MCF 10A (cell line): ENCODE results near the gene APC2. TPM values are rescaled to one million over a fixed set of nuclear protein-coding genes. Genes with fewer than 3 reads are reported as not detected.
A peak's percentile ranks its signal among the peaks of the same experiment; 100 is the strongest.

Experiments
- BruUV-seq: library from RNA; stranded (reverse); fragments of 400-500 nt; replicated peaks from 2 replicates; lab custom pipeline; 2021; lab: Mats Ljungman, UMichigan
- CTCF ChIA-PET: fragments of 300-600 bp; sonication (Branson Sonifier 250); formaldehyde crosslinking; extraction: SDS; loops from one replicate; lab custom pipeline; 2021; ENCODE audit warnings: antibody characterized with exemption, inconsistent platforms; lab: Yijun Ruan, JAX
- POLR2A ChIA-PET: fragments of 300-600, 350-650 bp; sonication (Branson Sonifier 250); formaldehyde crosslinking; extraction: SDS; loops from one replicate; lab custom pipeline; 2020; ENCODE audit warnings: antibody characterized with exemption, inconsistent platforms; lab: Yijun Ruan, JAX
- DNase-seq: peaks from one replicate; pipeline ENCODE4 v3.0.0-alpha.2; 2018; ENCODE audit not compliant: unreplicated experiment
- H3K27ac Mint-ChIP-seq: one replicate; pipeline ENCODE4 v1.8.0; 2022; ENCODE audit warnings: mild to moderate bottlenecking, low read depth, mixed read lengths; ENCODE audit not compliant: unreplicated experiment
- H3K27me3 Mint-ChIP-seq: one replicate; pipeline ENCODE4 v1.8.0; 2022; ENCODE audit warnings: mixed read lengths; ENCODE audit not compliant: insufficient read depth, unreplicated experiment
- H3K36me3 Mint-ChIP-seq: one replicate; pipeline ENCODE4 v1.8.0; 2022; ENCODE audit warnings: mild to moderate bottlenecking, moderate library complexity, mixed read lengths; ENCODE audit not compliant: insufficient read depth, unreplicated experiment
- H3K4me1 Mint-ChIP-seq: one replicate; pipeline ENCODE4 v1.8.0; 2022; ENCODE audit warnings: mixed read lengths; ENCODE audit not compliant: insufficient read depth, unreplicated experiment
- H3K4me3 Mint-ChIP-seq: one replicate; pipeline ENCODE4 v1.8.0; 2022; ENCODE audit warnings: mild to moderate bottlenecking, moderate library complexity, mixed read lengths; ENCODE audit not compliant: unreplicated experiment
- H3K9me3 Mint-ChIP-seq: one replicate; pipeline ENCODE4 v1.8.0; 2022; ENCODE audit warnings: mixed read lengths; ENCODE audit not compliant: unreplicated experiment
- intact Hi-C: fragments of 100-400 bp; cut with micrococcal nuclease; formaldehyde crosslinking; loops from 2 replicates; pipeline ENCODE4 v1.14.1; 2022
- total RNA-seq: library from RNA; stranded (reverse); gene quantifications from 2 replicates; pipeline ENCODE4 v1.2.3, GENCODE V29; 2022
- TF ChIP-seq, protein P1 (sequence below): fragments of 200-600 bp; IDR thresholded peaks from one replicate; pipeline ENCODE4 v1.8.0; 2022; ENCODE audit warnings: antibody characterized with exemption, mild to moderate bottlenecking; ENCODE audit not compliant: unreplicated experiment

Gene APC2
- total RNA-seq, 1 experiment from 2014 or later: 0.23 TPM

DNA sequence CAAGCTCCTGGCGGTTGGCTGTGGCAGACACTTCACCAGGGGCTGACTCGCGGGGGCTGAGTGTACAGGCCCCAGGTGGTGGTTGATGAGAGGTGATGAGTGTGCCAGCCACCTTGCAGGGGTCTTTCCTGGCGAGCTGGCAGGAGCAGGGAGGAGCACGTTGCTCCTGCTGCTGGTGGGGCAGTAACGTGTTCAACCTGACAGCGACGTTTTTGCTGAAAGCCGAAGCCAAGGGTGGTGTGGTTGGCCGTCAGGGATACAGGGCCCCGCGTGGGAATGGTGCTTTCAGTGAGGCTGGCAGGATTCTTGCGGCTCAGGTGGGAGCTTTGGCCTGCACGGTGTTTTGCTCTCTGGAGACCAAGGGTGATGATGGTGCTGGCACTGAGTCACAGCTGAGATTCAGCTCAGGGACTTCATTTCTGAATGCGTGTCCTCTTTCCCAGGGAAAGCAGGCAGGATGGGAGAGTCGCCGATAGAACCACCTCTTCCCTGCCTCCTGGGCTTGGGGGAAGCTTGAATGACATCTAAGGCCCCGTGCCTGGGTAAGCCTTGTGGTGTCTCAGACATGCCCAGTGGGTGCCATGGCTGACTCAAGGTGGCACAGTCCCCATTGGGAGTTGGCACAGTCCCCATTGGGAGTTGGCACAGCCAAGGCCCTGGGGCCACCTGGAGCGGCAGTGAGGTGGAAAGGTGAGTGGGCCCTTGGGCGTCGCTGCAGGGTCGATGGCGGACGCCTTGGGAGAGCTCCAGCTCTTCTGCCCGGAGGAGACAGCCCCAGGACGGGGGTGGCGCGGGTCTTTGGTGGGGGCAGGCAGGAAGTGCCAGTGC lies 33.7 kb upstream of the APC2 start:
- H3K27me3 Mint-ChIP-seq: no peaks in the 10 kb centered on the region
- intact Hi-C loops: no loop called here
- ChIA-PET CTCF (interaction anchor here (0.6 to 1.0 kb wide), 3 partner anchors 14 to 235 kb away, joined by 3 to 4 read pairs (median 4); no protein-coding TSS in a partner anchor), POLR2A (interaction anchor here (1.0 to 1.1 kb wide), 2 partner anchors 13 to 16 kb away, joined by 3 to 5 read pairs; no protein-coding TSS in a partner anchor)
- peaks cover 16% of the 10 kb centered on the region for H3K4me1 Mint-ChIP-seq
- no peaks in the 10 kb centered on the region for H3K9me3 Mint-ChIP-seq
- H3K4me3 Mint-ChIP-seq: peak overlapping the region; percentile 57
- no peak for DNase-seq
- peak overlapping the region; percentile 90 for H3K27ac Mint-ChIP-seq
- TF ChIP-seq, protein P1, sequence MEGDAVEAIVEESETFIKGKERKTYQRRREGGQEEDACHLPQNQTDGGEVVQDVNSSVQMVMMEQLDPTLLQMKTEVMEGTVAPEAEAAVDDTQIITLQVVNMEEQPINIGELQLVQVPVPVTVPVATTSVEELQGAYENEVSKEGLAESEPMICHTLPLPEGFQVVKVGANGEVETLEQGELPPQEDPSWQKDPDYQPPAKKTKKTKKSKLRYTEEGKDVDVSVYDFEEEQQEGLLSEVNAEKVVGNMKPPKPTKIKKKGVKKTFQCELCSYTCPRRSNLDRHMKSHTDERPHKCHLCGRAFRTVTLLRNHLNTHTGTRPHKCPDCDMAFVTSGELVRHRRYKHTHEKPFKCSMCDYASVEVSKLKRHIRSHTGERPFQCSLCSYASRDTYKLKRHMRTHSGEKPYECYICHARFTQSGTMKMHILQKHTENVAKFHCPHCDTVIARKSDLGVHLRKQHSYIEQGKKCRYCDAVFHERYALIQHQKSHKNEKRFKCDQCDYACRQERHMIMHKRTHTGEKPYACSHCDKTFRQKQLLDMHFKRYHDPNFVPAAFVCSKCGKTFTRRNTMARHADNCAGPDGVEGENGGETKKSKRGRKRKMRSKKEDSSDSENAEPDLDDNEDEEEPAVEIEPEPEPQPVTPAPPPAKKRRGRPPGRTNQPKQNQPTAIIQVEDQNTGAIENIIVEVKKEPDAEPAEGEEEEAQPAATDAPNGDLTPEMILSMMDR: no peak
- H3K36me3 Mint-ChIP-seq: peaks cover 71% of the 10 kb centered on the region
- no TSS peak for BruUV-seq

DNA sequence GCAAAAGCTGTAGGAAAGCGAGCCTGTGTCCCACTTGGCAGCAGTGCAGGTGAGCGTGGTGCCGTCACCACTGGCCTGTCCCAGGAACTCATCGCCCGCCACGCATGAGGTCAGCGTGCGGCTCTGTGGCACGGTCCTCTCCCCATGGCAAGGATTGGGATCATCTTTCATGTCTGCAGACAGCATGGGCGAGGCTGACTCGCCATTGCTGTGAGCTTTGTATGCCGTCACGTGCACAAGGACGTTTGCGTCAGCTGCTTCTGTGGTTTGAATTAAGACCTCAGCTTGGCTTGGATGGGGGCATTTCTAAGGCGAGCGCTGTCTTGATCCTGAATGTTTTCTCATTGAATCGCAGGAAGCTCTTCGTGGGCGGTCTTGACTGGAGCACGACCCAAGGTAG lies 32.8 kb upstream of the APC2 start:
- ChIA-PET CTCF (interaction anchor here (1.0 to 1.1 kb wide), 2 partner anchors 20 to 27 kb away, joined by 3 to 5 read pairs; no protein-coding TSS in a partner anchor), POLR2A (interaction anchor here (0.6 to 2.1 kb wide), 4 partner anchors 12 to 400 kb away, joined by 3 to 5 read pairs (median 4); no protein-coding TSS in a partner anchor)
- Mint-ChIP-seq H3K4me3 (no peak overlapping the region), H3K27me3 (no peaks in the 10 kb centered on the region), H3K4me1 (peaks cover 16% of the 10 kb centered on the region), H3K27ac (peak overlapping the region; percentile 30), H3K36me3 (peaks cover 71% of the 10 kb centered on the region), H3K9me3 (no peaks in the 10 kb centered on the region)
- TF ChIP-seq, protein P1: no peak
- DNase-seq: no peak
- intact Hi-C loops: no loop called here
- no TSS peak for BruUV-seq

DNA sequence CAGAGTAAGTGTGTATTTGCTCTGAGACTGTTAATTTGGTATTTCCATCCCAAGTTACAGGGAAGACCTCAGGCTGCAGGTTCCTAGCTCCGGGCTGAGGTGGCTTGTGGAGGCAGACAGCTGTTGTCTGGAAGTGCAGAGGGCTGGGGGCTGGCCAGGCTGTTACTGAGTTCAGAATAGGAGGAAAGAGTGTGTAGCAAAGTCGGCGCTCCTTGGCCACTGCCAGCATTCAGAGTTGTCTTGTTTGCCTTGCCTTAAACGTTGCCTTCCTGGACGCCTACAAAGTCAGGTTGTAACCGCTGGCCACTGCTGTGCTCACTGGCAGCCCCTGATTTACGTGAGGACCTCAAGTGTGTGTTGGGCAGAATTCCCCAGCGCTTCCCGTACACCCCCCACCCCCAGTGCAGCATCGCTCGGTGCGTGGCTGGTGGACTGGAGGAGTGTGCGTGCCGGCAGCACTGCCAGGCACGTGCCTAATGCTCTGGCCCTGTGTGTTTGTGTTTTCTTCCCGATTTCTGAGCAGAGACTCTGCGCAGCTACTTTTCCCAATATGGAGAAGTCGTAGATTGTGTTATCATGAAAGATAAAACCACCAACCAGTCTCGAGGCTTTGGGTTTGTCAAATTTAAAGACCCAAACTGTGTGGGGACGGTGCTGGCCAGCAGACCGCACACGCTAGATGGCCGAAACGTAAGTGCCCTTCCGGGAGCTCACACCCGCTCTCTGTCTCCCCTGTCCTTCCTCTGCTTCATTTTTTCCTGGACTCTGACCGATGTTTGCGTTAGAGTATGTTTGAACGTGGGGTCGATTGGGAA lies 32.0 kb upstream of the APC2 start:
- no peak for DNase-seq
- intact Hi-C loops: no loop called here
- Mint-ChIP-seq H3K4me1 (peaks cover 16% of the 10 kb centered on the region), H3K36me3 (peaks cover 76% of the 10 kb centered on the region), H3K4me3 (no peak overlapping the region), H3K27me3 (no peaks in the 10 kb centered on the region), H3K9me3 (no peaks in the 10 kb centered on the region), H3K27ac (peak overlapping the region; percentile 30)
- CTCF ChIA-PET: interaction anchor here (0.5 to 1.1 kb wide), 5 partner anchors 20 to 74 kb away, joined by 3 to 5 read pairs (median 3); no protein-coding TSS in a partner anchor
- BruUV-seq: no TSS peak
- TF ChIP-seq, protein P1: no peak
- POLR2A ChIA-PET: interaction anchor here (1.2 to 2.1 kb wide), 2 partner anchors 19 to 21 kb away, joined by 3 to 4 read pairs; no protein-coding TSS in a partner anchor
